MCF 10A (cell line): ENCODE results near the gene FGD2. TPM values are rescaled to one million over a fixed set of nuclear protein-coding genes. Genes with fewer than 3 reads are reported as not detected.

Experiments used
- BruUV-seq: library from RNA; stranded (reverse); fragments of 400-500 nt; replicated peaks from 2 replicates; lab custom pipeline; 2021; lab: Mats Ljungman, UMichigan
- CTCF ChIA-PET: fragments of 300-600 bp; sonication (Branson Sonifier 250); formaldehyde crosslinking; extraction: SDS; loops from one replicate; lab custom pipeline; 2021; ENCODE audit warnings: antibody characterized with exemption, inconsistent platforms; lab: Yijun Ruan, JAX
- POLR2A ChIA-PET: fragments of 300-600, 350-650 bp; sonication (Branson Sonifier 250); formaldehyde crosslinking; extraction: SDS; loops from one replicate; lab custom pipeline; 2020; ENCODE audit warnings: antibody characterized with exemption, inconsistent platforms; lab: Yijun Ruan, JAX
- DNase-seq: peaks from one replicate; pipeline ENCODE4 v3.0.0-alpha.2; 2018; ENCODE audit not compliant: unreplicated experiment
- H3K27ac Mint-ChIP-seq: one replicate; pipeline ENCODE4 v1.8.0; 2022; ENCODE audit warnings: mild to moderate bottlenecking, low read depth, mixed read lengths; ENCODE audit not compliant: unreplicated experiment
- H3K27me3 Mint-ChIP-seq: one replicate; pipeline ENCODE4 v1.8.0; 2022; ENCODE audit warnings: mixed read lengths; ENCODE audit not compliant: insufficient read depth, unreplicated experiment
- H3K36me3 Mint-ChIP-seq: one replicate; pipeline ENCODE4 v1.8.0; 2022; ENCODE audit warnings: mild to moderate bottlenecking, moderate library complexity, mixed read lengths; ENCODE audit not compliant: insufficient read depth, unreplicated experiment
- H3K4me1 Mint-ChIP-seq: one replicate; pipeline ENCODE4 v1.8.0; 2022; ENCODE audit warnings: mixed read lengths; ENCODE audit not compliant: insufficient read depth, unreplicated experiment
- H3K4me3 Mint-ChIP-seq: one replicate; pipeline ENCODE4 v1.8.0; 2022; ENCODE audit warnings: mild to moderate bottlenecking, moderate library complexity, mixed read lengths; ENCODE audit not compliant: unreplicated experiment
- H3K9me3 Mint-ChIP-seq: one replicate; pipeline ENCODE4 v1.8.0; 2022; ENCODE audit warnings: mixed read lengths; ENCODE audit not compliant: unreplicated experiment
- CTCF ChIP-seq: fragments of 200-600 bp; IDR thresholded peaks from one replicate; pipeline ENCODE4 v1.8.0; 2022; ENCODE audit warnings: antibody characterized with exemption, mild to moderate bottlenecking; ENCODE audit not compliant: unreplicated experiment
- intact Hi-C: fragments of 100-400 bp; cut with micrococcal nuclease; formaldehyde crosslinking; loops from 2 replicates; pipeline ENCODE4 v1.14.1; 2022
- total RNA-seq: library from RNA; stranded (reverse); gene quantifications from 2 replicates; pipeline ENCODE4 v1.2.3, GENCODE V29; 2022

The FGD2 gene
- total RNA-seq, 1 experiment from 2014 or later, result not detected

- Mint-ChIP-seq H3K9me3 (no peaks in the 10 kb centered on the region), H3K4me1 (peaks cover 17% of the 10 kb centered on the region), H3K36me3 (no peaks in the 10 kb centered on the region), H3K27me3 (no peaks in the 10 kb centered on the region), H3K27ac (peak overlapping the region; percentile 89), H3K4me3 (peak overlapping the region; percentile 15)
- POLR2A ChIA-PET, result interaction anchor here (1.0 to 3.1 kb wide), 4 partner anchors 25 to 124 kb away, joined by 3 to 37 read pairs (median 6); no protein-coding TSS in a partner anchor
- no TSS peak for BruUV-seq
- DNase-seq, result peak; percentile 94
- no peak for TF ChIP-seq CTCF
- CTCF ChIA-PET, result interaction anchor here (0.5 to 19.6 kb wide), 5 partner anchors 10 to 160 kb away, joined by 4 to 314 read pairs (median 8); partner anchors contain the start of gene PIM1
- intact Hi-C loops, result no loop called here
Measured at GRCh38 chr6:37048851-37049757, 43.6 kb downstream of the FGD2 start.

GRCh38 chr6:37049758-37050044 lies 44.2 kb downstream of the FGD2 start:
- Mint-ChIP-seq H3K9me3 (no peaks in the 10 kb centered on the region), H3K36me3 (no peaks in the 10 kb centered on the region), H3K4me3 (no peak overlapping the region), H3K4me1 (peaks cover 17% of the 10 kb centered on the region), H3K27ac (peak overlapping the region; percentile 89), H3K27me3 (no peaks in the 10 kb centered on the region)
- DNase-seq, result no peak
- ChIA-PET CTCF (interaction anchor here (0.9 to 19.6 kb wide), 4 partner anchors 9 to 160 kb away, joined by 4 to 314 read pairs (median 136); partner anchors contain the start of gene PIM1), POLR2A (interaction anchor here (0.6 to 3.1 kb wide), 2 partner anchors 122 to 264 kb away, joined by 3 to 37 read pairs; no protein-coding TSS in a partner anchor)
- no peak for TF ChIP-seq CTCF
- no TSS peak for BruUV-seq
- intact Hi-C loops, result no loop called here

- intact Hi-C loops, result no loop called here
- ChIA-PET POLR2A (interaction anchor here (0.6 to 3.1 kb wide), 5 partner anchors 26 to 264 kb away, joined by 3 to 37 read pairs (median 5); no protein-coding TSS in a partner anchor), CTCF (interaction anchor here (0.6 to 19.6 kb wide), 22 partner anchors 9 to 293 kb away, joined by 3 to 314 read pairs (median 4); partner anchors contain the start of gene PIM1)
- no peak for DNase-seq
- BruUV-seq, result no TSS peak
- Mint-ChIP-seq H3K9me3 (no peaks in the 10 kb centered on the region), H3K4me3 (no peak overlapping the region), H3K36me3 (no peaks in the 10 kb centered on the region), H3K4me1 (peaks cover 17% of the 10 kb centered on the region), H3K27me3 (no peaks in the 10 kb centered on the region), H3K27ac (no peak overlapping the region)
- TF ChIP-seq CTCF, result no peak
Measured at GRCh38 chr6:37050045-37050853, 44.8 kb downstream of the FGD2 start.
